GM21717 (cell line): ENCODE data around the gene SEPTIN7.

Source experiments
- ATAC-seq: cut with Tn5 transposase; IDR thresholded peaks from one replicate; pipeline ENCODE4 v1.9.1; 2021; ENCODE audit warnings: mild to moderate bottlenecking, moderate library complexity; ENCODE audit not compliant: unreplicated experiment

Gene SEPTIN7

GRCh38 chr7:35828817-35829216 is 28.0 kb downstream of the SEPTIN7 start:
- ATAC-seq = no peak

GRCh38 chr7:35831208-35831607 is 30.4 kb downstream of the SEPTIN7 start:
- no peak for ATAC-seq

DNA sequence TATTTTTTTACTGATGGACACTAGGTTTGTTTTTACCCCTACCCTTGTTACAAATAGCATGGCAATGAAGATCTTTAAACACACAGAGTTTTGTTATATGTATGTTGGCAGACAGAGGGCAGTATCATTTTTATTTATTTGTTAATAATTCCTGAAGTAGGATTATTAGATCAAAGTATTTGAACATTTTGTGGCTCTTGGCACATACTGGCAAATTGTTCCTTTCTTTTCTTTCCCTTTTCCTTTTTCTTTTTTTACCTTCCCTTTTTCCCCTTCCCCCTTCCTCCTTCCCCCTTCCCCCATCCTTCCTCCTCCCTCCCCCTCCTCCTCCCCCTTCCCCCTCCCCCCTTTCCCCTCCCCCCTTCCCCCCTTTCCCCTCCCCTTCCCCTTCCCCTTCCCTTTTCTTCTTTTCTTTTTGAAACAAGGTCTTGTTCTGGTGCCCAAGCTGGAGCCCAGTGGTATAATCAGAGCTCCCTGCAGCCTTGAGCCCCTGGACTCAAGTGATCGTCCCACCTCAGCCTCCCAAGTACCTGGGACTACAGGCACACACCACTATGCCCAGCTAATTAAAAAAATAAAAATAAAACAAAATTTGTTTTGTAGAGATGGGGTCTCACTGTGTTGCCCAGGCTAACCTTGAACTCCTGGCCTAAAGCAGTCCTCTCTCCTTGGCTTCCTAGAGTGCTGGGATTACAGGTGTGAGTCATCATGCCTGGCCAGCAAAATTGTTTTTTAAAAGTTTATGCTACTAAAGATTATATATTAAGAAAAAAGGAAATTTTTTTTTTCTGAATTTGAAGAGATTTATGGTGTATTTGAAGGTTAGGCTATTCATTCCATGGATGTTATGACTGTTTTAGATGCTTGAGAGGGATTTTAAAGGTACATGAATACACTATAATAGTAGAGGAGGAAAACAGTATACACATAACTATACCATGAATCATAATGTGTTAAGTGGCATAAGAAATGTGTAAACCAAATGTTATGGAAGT is 39.3 kb downstream of the SEPTIN7 start:
- ATAC-seq = no peak

DNA sequence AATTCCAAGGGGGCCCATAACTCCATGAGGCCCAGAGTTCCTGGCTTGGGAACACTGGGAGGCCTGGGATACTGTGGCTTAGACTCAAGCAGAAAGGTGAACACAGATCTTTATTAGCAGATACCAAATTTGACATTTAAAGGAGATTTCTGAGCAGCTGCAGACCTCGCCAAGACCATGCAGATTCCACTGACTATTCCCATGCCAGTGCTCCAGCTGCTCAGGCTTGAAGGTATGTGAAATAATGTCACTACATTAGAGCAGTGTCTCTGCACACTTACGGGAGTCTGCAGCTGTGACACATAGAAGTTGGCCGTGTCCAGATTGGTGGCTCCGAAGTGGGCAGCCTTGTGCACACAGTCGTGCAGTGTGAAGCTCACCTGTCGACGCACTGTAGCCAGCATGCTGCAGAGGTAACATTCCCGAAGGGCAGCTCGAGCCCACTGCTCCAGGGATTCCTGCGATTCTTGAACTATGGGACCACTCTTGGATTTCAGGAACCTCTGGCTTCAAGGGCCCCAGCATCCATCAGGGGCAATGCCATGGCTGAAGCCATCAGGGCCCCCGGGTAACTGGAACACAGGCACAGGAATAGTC is 46.1 kb downstream of the SEPTIN7 start:
- no peak for ATAC-seq

DNA sequence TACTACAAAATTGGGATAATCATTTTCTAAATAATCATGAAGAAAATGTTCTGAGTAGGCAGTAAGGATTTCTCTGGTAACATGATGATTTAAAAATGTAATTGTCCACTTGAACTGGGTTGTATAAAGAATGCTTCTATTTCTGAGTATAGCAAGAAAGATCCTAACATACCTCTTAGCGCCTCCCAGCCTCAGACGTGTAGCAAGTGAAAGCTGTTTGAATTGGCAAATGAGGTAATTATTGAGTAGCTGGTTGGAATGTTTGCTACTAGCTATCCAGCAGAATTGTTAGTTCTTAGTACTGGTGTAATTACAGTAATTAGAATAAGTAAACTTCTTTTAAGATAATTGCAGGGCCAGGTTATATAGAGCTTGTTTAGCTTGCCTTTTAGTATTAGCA is 47.9 kb downstream of the SEPTIN7 start:
- ATAC-seq = no peak

DNA sequence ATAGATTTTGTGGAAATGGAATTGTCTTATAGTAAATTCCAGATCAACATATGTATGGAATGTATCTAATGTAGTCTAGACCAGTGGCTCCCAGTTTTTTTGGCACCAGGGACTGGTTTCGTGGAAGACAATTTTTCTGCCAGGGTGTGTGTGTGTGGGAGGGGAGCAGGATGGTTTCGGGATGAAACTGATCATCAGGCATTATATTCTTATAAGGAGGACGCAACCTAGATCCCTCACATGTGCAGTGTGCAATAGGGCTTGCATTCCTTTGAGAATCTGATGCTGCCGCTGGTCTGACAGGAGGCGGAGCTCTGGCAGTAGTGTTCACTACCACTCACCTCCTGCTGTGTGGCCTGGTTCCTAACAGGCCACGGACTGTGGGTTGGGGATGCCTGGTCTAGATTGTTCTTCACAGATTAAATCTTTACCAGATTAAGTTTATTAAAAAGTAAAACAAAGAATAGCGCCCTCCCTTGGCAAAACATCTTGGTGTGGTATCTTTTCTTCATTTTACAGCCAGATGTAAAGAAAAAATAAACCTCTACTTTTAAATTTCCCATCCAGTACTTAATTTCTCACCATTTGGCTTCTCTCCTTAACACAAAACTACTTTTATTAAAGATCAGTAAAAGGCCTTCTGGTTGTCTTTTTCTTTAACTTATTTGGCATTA is 48.4 kb downstream of the SEPTIN7 start:
- no peak for ATAC-seq

DNA sequence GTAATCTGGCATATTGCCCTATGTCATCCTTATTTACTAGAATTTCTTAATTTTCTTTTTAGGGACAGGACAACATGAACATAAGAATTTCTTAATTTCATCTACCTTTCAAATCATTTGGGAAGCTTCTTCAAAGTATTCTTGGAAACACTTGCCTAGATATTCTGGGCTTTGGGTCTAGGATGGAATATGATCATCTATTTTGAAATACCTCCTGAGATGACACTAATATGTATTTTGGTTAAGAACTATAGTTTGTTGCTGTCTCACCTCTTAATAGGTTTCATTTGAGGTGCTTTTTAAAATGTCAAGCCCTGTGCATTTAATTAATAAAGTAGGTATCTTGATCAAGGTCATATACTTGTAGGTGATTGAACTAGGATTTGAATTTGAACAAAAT is 49.1 kb downstream of the SEPTIN7 start:
- no peak for ATAC-seq
